LNCaP clone FGC (cell line): ENCODE data around the gene PPAN.

Source experiments
- DNase-seq: peaks from one replicate; pipeline ENCODE4 v3.0.0-alpha.2; 2011; ENCODE audit warnings: low read depth
- H3K4me3 ChIP-seq: 2 replicates; pipeline ENCODE4 v1.5.1; 2011; ENCODE audit warnings: mild to moderate bottlenecking, low read depth, low read length, control low read depth
- TF ChIP-seq, protein P1 (sequence below): IDR thresholded peaks from 2 replicates; pipeline ENCODE4 v1.5.1; 2012; ENCODE audit warnings: mild to moderate bottlenecking; ENCODE audit not compliant: control insufficient read depth, insufficient read depth; ENCODE audit errors: extremely low read depth

The PPAN gene

DNA sequence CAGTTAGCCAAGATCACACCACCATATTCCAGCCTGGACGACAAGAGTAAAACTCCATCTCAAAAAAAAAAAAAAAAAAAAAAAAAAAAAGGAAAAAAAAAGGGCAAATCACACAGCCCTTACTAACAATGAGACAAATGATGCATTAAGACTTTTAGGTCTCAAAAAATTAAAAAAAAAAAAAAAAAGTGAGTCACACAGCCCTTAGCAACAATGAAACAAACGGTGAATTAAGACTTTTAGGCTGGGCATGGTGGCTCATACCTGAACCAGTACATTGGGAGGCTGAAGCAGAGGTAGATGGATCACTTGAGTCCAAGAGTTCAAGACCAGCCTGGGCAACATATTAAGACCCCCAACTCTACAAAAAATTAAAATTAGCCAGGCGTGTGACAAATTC, 45.9 kb downstream of the PPAN start:
- TF ChIP-seq, protein P1, sequence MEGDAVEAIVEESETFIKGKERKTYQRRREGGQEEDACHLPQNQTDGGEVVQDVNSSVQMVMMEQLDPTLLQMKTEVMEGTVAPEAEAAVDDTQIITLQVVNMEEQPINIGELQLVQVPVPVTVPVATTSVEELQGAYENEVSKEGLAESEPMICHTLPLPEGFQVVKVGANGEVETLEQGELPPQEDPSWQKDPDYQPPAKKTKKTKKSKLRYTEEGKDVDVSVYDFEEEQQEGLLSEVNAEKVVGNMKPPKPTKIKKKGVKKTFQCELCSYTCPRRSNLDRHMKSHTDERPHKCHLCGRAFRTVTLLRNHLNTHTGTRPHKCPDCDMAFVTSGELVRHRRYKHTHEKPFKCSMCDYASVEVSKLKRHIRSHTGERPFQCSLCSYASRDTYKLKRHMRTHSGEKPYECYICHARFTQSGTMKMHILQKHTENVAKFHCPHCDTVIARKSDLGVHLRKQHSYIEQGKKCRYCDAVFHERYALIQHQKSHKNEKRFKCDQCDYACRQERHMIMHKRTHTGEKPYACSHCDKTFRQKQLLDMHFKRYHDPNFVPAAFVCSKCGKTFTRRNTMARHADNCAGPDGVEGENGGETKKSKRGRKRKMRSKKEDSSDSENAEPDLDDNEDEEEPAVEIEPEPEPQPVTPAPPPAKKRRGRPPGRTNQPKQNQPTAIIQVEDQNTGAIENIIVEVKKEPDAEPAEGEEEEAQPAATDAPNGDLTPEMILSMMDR = no peak
- DNase-seq = no peak
- H3K4me3 ChIP-seq = no peak overlapping the region

DNA sequence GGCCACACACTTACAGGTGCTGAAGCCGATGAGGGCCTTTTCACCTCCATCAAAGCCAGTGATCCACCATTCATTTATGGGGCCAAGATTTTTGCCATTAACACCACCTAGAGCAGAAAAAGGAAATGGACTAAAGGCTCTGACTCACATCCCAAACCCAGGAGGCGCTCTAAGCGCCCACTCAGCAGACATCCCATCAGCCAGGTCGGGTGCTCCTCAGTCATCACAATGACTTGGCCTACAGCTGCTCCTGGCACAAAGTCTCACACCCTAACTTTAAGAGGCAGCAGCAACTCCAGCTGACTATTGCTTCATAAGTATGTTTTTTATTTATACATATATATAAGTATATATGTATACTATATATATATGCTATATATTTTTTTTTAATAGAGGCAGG, 49.7 kb downstream of the PPAN start:
- TF ChIP-seq, protein P1 = no peak
- DNase-seq = no peak
- no peak overlapping the region for H3K4me3 ChIP-seq

DNA sequence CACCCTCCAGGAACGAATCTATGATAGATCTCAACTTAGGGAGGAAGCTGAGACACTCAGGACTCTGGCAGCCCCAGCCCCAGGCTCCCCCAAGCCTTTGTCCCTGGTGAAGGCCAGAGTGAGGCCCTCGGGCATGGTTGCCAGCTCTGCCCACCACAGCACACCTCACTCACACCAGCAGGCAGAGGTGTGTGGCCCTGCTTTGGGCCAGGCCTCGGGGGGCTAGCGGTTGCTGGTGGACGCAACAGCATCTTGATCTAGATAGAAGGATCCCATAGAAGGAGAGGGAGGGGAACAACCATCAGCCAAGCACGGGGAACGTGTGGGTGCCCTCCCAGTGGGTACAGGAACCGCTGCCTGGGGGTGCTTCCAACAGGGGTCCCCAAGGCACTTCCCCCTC, 51.9 kb downstream of the PPAN start:
- H3K4me3 ChIP-seq = no peak overlapping the region
- DNase-seq = no peak
- TF ChIP-seq, protein P1 = no peak

DNA sequence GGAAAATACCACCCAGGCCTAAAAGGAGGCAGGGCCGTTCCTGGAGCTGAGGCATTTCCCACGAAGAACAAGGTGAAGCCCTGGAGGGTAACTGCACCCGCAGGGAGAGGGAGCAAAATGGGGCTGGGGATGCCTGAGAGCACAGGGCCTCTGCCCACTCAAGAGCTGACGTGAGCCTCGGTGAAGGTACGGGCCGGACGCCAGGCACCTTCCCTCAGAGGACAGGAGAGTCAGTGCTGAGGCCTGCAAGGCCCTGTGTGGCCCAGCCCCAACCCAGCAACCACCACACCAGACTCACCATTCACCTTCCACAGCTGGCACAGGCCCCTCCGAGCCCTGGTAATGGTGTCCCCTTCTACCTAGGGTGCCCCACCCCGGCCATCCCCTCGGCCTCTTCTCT, 52.3 kb downstream of the PPAN start:
- TF ChIP-seq, protein P1 = no peak
- DNase-seq = no peak
- H3K4me3 ChIP-seq = no peak overlapping the region

DNA sequence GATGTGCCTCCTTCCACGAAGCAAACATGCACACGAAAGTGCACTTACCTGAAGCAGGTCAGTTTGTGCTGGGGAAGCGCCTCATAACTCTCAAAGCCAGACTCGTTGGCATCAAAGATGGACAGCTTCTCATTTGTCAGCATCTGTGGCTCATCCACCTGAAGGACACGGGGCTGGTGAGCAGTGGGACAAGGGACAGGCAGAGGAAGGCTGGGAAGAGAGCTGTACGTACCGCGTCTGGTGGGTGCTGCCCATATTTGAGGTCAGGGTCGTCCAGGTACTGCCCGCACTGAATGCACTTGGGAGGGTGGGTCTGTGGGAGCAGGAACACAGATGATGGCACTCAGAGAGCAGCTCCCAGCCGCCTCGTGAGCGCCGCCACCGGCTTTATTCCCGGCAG, 53.4 kb downstream of the PPAN start:
- TF ChIP-seq, protein P1 = no peak
- no peak for DNase-seq

More for the DNA sequence above, 53.4 kb downstream of the PPAN start:
- H3K4me3 ChIP-seq = no peak overlapping the region
